ENCODE data around the gene ZRANB1. TPM values are rescaled to one million over a fixed set of nuclear protein-coding genes. Genes with fewer than 3 reads are reported as not detected.
"Not testable (repeated sequence)": the region's sequence is repeated elsewhere in the genome, so short reads cannot be mapped to it uniquely, and the experiment has no call there.

Gene ZRANB1
- total and polyA plus RNA-seq, 2 donors (not counting 1 experiment from before 2014, with no cell fraction given) = 26.5 to 39.3 TPM

DNA sequence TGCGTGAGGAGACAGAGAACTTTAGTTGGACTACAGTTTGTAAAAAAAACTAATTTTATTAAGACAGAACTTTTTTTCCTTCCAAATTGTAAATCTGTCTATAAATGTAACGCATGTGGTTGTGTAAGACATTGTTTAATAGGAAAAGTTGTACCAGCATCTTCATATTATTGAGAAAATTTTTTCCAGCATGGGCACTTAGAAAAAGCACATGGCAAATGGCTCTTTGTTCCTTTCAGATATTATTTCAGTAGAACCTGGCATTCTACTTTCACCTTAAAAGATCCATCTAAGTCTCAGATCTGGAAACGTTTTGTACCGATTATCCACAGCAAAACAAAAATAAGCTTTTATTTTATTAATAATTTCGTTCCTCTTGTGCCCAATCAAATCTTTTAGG lies 43.2 kb downstream of the ZRANB1 start:
- H3K9me3 ChIP-seq (ENCODE audit: control insufficient read depth, insufficient read depth, low read depth, low read length) = no peaks in the 10 kb centered on the region
- H3K27ac ChIP-seq (ENCODE audit: insufficient read depth, low read length) = no peak overlapping the region
- H3K4me3 ChIP-seq (replicated peaks in 1 of 4; ENCODE audit: control extremely low read depth in 1 of 4, insufficient read depth in 1 of 4, low read depth in 3 of 4, low read length in 4 of 4) = no peak overlapping the region
- H3K79me2 ChIP-seq (ENCODE audit: control insufficient read depth, insufficient read depth, low read length) = no peaks in the 10 kb centered on the region
- no peaks in the 10 kb centered on the region for H3K27me3 ChIP-seq (ENCODE audit: control insufficient read depth, insufficient read depth, low read length)
- no peak for DNase-seq (ENCODE audit: low read depth in 2 of 2)
- no peak overlapping the region for H3K4me2 ChIP-seq (ENCODE audit: extremely low read depth, insufficient read depth, low read length)
- no peak overlapping the region for H2AFZ ChIP-seq (ENCODE audit: low read length)
- H3K36me3 ChIP-seq (ENCODE audit: control insufficient read depth, insufficient read depth, low read length) = peaks cover 10% of the 10 kb centered on the region
- no peak overlapping the region for H3K9ac ChIP-seq (ENCODE audit: insufficient read depth, low read length)
- H4K20me1 ChIP-seq (ENCODE audit: control insufficient read depth, extremely low read depth, insufficient read depth, low read length) = no peaks in the 10 kb centered on the region
- no peaks in the 10 kb centered on the region for H3K4me1 ChIP-seq (ENCODE audit: control insufficient read depth, extremely low read depth, insufficient read depth, low read length)
- TF ChIP-seq, protein P1, sequence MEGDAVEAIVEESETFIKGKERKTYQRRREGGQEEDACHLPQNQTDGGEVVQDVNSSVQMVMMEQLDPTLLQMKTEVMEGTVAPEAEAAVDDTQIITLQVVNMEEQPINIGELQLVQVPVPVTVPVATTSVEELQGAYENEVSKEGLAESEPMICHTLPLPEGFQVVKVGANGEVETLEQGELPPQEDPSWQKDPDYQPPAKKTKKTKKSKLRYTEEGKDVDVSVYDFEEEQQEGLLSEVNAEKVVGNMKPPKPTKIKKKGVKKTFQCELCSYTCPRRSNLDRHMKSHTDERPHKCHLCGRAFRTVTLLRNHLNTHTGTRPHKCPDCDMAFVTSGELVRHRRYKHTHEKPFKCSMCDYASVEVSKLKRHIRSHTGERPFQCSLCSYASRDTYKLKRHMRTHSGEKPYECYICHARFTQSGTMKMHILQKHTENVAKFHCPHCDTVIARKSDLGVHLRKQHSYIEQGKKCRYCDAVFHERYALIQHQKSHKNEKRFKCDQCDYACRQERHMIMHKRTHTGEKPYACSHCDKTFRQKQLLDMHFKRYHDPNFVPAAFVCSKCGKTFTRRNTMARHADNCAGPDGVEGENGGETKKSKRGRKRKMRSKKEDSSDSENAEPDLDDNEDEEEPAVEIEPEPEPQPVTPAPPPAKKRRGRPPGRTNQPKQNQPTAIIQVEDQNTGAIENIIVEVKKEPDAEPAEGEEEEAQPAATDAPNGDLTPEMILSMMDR (conservative IDR thresholded peaks at IDR 0.05 in 1 of 2, IDR thresholded peaks at IDR 0.05 in 1 of 2; ENCODE audit: low read depth in 1 of 2, low read length in 2 of 2) = no peak
- no peak for TF ChIP-seq EZH2 (IDR thresholded peaks at IDR 0.05; ENCODE audit: low read length, missing control alignments)

DNA sequence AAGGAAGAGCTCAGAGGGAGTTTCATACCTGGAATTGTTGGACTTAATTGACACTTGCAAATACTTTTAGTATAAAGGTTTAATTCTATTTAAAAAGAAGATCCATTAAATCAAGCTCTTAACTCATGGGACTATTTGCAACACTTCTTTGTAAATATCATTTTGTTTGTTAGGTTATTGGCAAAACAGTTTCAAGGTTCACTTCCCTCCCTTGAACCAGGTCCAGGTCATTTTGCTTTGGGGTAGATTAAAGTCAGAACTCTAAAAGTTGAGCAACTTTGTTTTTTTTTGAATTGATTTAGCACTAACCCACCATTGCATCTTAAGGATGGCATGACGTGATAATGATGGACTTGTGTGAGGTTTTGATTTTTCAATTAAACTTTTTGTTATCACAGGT lies 45.9 kb downstream of the ZRANB1 start:
- peaks cover 19% of the 10 kb centered on the region for H3K36me3 ChIP-seq (ENCODE audit: control insufficient read depth, insufficient read depth, low read length)
- no peaks in the 10 kb centered on the region for H3K27me3 ChIP-seq (ENCODE audit: control insufficient read depth, insufficient read depth, low read length)

DNA sequence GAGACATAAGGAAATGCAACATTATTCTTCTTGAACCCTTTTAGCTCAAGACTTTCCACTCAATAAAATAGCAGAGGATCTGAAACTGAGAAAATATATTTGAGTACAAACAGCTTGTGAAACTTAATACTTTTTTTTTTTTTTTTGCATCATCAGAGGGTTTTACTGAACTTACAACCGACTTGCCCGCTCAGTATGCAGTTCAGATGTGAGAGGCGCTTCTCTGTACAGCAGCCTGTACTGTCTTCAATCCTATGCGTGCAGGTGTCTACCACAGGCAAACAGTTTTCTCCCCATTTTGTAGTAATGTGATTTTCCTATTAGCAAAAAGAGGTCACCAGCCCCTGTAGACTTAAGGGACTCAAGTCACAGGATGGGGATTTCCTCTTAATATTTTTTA lies 46.8 kb downstream of the ZRANB1 start:
- peaks cover 17% of the 10 kb centered on the region for H3K36me3 ChIP-seq (ENCODE audit: control insufficient read depth, insufficient read depth, low read length)
- not testable (repeated sequence) for H3K27ac ChIP-seq (ENCODE audit: insufficient read depth, low read length); DNase-seq (ENCODE audit: low read depth in 2 of 2)

More for the DNA sequence above, 45.9 kb downstream of the ZRANB1 start:
- no peak overlapping the region for H3K4me3 ChIP-seq (replicated peaks in 1 of 4; ENCODE audit: control extremely low read depth in 1 of 4, insufficient read depth in 1 of 4, low read depth in 3 of 4, low read length in 4 of 4)
- no peak overlapping the region for H2AFZ ChIP-seq (ENCODE audit: low read length)
- no peak for DNase-seq (ENCODE audit: low read depth in 2 of 2)
- H4K20me1 ChIP-seq (ENCODE audit: control insufficient read depth, extremely low read depth, insufficient read depth, low read length) = no peaks in the 10 kb centered on the region
- H3K4me1 ChIP-seq (ENCODE audit: control insufficient read depth, extremely low read depth, insufficient read depth, low read length) = no peaks in the 10 kb centered on the region
- no peak for TF ChIP-seq EZH2 (IDR thresholded peaks at IDR 0.05; ENCODE audit: low read length, missing control alignments)
- TF ChIP-seq, protein P1 (conservative IDR thresholded peaks at IDR 0.05 in 1 of 2, IDR thresholded peaks at IDR 0.05 in 1 of 2; ENCODE audit: low read depth in 1 of 2, low read length in 2 of 2) = no peak
- H3K9me3 ChIP-seq (ENCODE audit: control insufficient read depth, insufficient read depth, low read depth, low read length) = no peaks in the 10 kb centered on the region
- no peaks in the 10 kb centered on the region for H3K79me2 ChIP-seq (ENCODE audit: control insufficient read depth, insufficient read depth, low read length)
- H3K4me2 ChIP-seq (ENCODE audit: extremely low read depth, insufficient read depth, low read length) = no peak overlapping the region
- no peak overlapping the region for H3K27ac ChIP-seq (ENCODE audit: insufficient read depth, low read length)
- H3K9ac ChIP-seq (ENCODE audit: insufficient read depth, low read length) = no peak overlapping the region

More for the DNA sequence above, 46.8 kb downstream of the ZRANB1 start:
- not testable (repeated sequence) for H3K27me3 ChIP-seq (ENCODE audit: control insufficient read depth, insufficient read depth, low read length); H3K9ac ChIP-seq (ENCODE audit: insufficient read depth, low read length); H3K4me3 ChIP-seq (replicated peaks in 1 of 4; ENCODE audit: control extremely low read depth in 1 of 4, insufficient read depth in 1 of 4, low read depth in 3 of 4, low read length in 4 of 4); H3K4me2 ChIP-seq (ENCODE audit: extremely low read depth, insufficient read depth, low read length); H3K79me2 ChIP-seq (ENCODE audit: control insufficient read depth, insufficient read depth, low read length); H4K20me1 ChIP-seq (ENCODE audit: control insufficient read depth, extremely low read depth, insufficient read depth, low read length); H3K4me1 ChIP-seq (ENCODE audit: control insufficient read depth, extremely low read depth, insufficient read depth, low read length); H2AFZ ChIP-seq (ENCODE audit: low read length); H3K9me3 ChIP-seq (ENCODE audit: control insufficient read depth, insufficient read depth, low read depth, low read length)

Data from fibroblast of lung (primary cell).